Erythroblast (primary cell): ENCODE measurements around the gene NAPA.

ENCODE experiments used
- GATA1 ChIP-seq: IDR thresholded peaks from 2 replicates; pipeline ENCODE4 v1.6.1; 2011; ENCODE audit warnings: low read depth, mild to moderate bottlenecking, control low read depth, low read length, moderate library complexity
- POLR2A ChIP-seq: IDR thresholded peaks from 2 replicates; pipeline ENCODE4 v1.6.1; 2011; ENCODE audit warnings: mild to moderate bottlenecking, low read length

DNA sequence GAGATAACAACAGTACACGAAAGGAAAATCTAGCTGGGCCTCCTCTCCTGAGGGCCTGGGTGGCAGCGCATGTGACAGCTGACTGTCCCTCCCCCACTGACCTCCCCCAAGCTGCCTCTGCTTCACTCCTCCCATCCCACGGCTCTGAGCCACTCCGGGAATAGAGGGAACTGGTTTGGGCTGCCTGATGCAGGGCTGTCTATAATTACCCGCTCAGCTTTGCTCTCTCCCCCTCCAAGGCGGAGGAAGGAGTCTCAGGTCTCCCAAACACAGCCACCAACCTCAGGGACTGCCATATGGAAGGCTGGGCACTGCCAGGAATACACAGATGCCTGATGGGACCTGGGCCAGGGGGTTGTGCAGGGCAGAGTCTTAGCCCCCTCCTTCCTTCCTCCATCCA lies 7.9 kb downstream of the NAPA start:
- TF ChIP-seq POLR2A (no peak), GATA1 (no peak)
